ENCODE results near the gene FGF1. TPM values are rescaled to one million over a fixed set of nuclear protein-coding genes. Genes with fewer than 3 reads are reported as not detected.

The FGF1 gene
- total RNA-seq, 2 experiments from 2014 or later: not detected

- no peak overlapping the region for H3K27ac Mint-ChIP-seq
- CTCF ChIA-PET: no interaction called here
- no peaks in the 10 kb centered on the region for H3K36me3 Mint-ChIP-seq (ENCODE audit: low read depth)
- peaks cover 3% of the 10 kb centered on the region for H3K27me3 Mint-ChIP-seq (ENCODE audit: low read depth)
- intact Hi-C loops (cut with micrococcal nuclease): no loop called here
- no peaks in the 10 kb centered on the region for H3K9me3 Mint-ChIP-seq
- H3K4me1 Mint-ChIP-seq (ENCODE audit: low read depth): no peaks in the 10 kb centered on the region
- DNase-seq: no peak
- no peak overlapping the region for H3K4me3 Mint-ChIP-seq
Measured at GRCh38 chr5:142636698-142637324, 49.1 kb downstream of the FGF1 start.

- H3K4me1 Mint-ChIP-seq (ENCODE audit: low read depth): no peaks in the 10 kb centered on the region
- no peaks in the 10 kb centered on the region for H3K36me3 Mint-ChIP-seq (ENCODE audit: low read depth)
- intact Hi-C loops (cut with micrococcal nuclease): no loop called here
- H3K4me3 Mint-ChIP-seq: no peak overlapping the region
- no peak overlapping the region for H3K27ac Mint-ChIP-seq
- peaks cover 3% of the 10 kb centered on the region for H3K27me3 Mint-ChIP-seq (ENCODE audit: low read depth)
- no peak for DNase-seq
- no peaks in the 10 kb centered on the region for H3K9me3 Mint-ChIP-seq
- CTCF ChIA-PET: interaction anchor here (1.7 kb wide), 1 partner anchor 20 kb away, joined by 6 read pairs; no protein-coding TSS in a partner anchor
Measured at GRCh38 chr5:142636093-142636492, 49.8 kb downstream of the FGF1 start.

GRCh38 chr5:142634216-142635011 lies 51.5 kb downstream of the FGF1 start:
- Mint-ChIP-seq H3K4me3 (no peak overlapping the region), H3K36me3 (ENCODE audit: low read depth) (no peaks in the 10 kb centered on the region), H3K27ac (no peak overlapping the region), H3K4me1 (ENCODE audit: low read depth) (no peaks in the 10 kb centered on the region), H3K27me3 (ENCODE audit: low read depth) (peaks cover 3% of the 10 kb centered on the region), H3K9me3 (no peaks in the 10 kb centered on the region)
- intact Hi-C loops (cut with micrococcal nuclease): no loop called here
- CTCF ChIA-PET: interaction anchor here (0.6 to 1.7 kb wide), 3 partner anchors 22 to 1216 kb away, joined by 5 to 6 read pairs (median 6); no protein-coding TSS in a partner anchor
- DNase-seq: no peak

- intact Hi-C loops (cut with micrococcal nuclease): no loop called here
- H3K4me3 Mint-ChIP-seq: no peak overlapping the region
- no peaks in the 10 kb centered on the region for H3K36me3 Mint-ChIP-seq (ENCODE audit: low read depth)
- H3K4me1 Mint-ChIP-seq (ENCODE audit: low read depth): no peaks in the 10 kb centered on the region
- H3K27ac Mint-ChIP-seq: no peak overlapping the region
- no peaks in the 10 kb centered on the region for H3K9me3 Mint-ChIP-seq
- CTCF ChIA-PET: interaction anchor here (0.7 to 1.1 kb wide), 2 partner anchors 82 to 308 kb away, joined by 3 read pairs; no protein-coding TSS in a partner anchor
- no peak for DNase-seq
- H3K27me3 Mint-ChIP-seq (ENCODE audit: low read depth): no peaks in the 10 kb centered on the region
Measured at GRCh38 chr5:142630927-142631539, 54.9 kb downstream of the FGF1 start.

- Mint-ChIP-seq H3K36me3 (ENCODE audit: low read depth) (no peaks in the 10 kb centered on the region), H3K9me3 (no peaks in the 10 kb centered on the region), H3K27ac (no peak overlapping the region), H3K4me3 (no peak overlapping the region), H3K27me3 (ENCODE audit: low read depth) (no peaks in the 10 kb centered on the region), H3K4me1 (ENCODE audit: low read depth) (no peaks in the 10 kb centered on the region)
- no peak for DNase-seq
- CTCF ChIA-PET: interaction anchor here (1.2 to 1.3 kb wide), 2 partner anchors 28 to 86 kb away, joined by 3 read pairs; no protein-coding TSS in a partner anchor
- intact Hi-C loops (cut with micrococcal nuclease): no loop called here
Measured at GRCh38 chr5:142627383-142628217, 58.3 kb downstream of the FGF1 start.

GRCh38 chr5:142626786-142627185 lies 59.1 kb downstream of the FGF1 start:
- Mint-ChIP-seq H3K9me3 (no peaks in the 10 kb centered on the region), H3K4me3 (no peak overlapping the region), H3K4me1 (ENCODE audit: low read depth) (no peaks in the 10 kb centered on the region), H3K27me3 (ENCODE audit: low read depth) (no peaks in the 10 kb centered on the region), H3K36me3 (ENCODE audit: low read depth) (no peaks in the 10 kb centered on the region), H3K27ac (no peak overlapping the region)
- CTCF ChIA-PET: interaction anchor here (0.5 to 1.3 kb wide), 2 partner anchors 87 to 273 kb away, joined by 3 read pairs; no protein-coding TSS in a partner anchor
- intact Hi-C loops (cut with micrococcal nuclease): no loop called here
- DNase-seq: no peak

GRCh38 chr5:142626099-142626498 lies 59.8 kb downstream of the FGF1 start:
- Mint-ChIP-seq H3K36me3 (ENCODE audit: low read depth) (no peaks in the 10 kb centered on the region), H3K9me3 (no peaks in the 10 kb centered on the region), H3K27me3 (ENCODE audit: low read depth) (peaks cover 2% of the 10 kb centered on the region), H3K4me3 (no peak overlapping the region), H3K4me1 (ENCODE audit: low read depth) (no peaks in the 10 kb centered on the region), H3K27ac (no peak overlapping the region)
- intact Hi-C loops (cut with micrococcal nuclease): no loop called here
- no peak for DNase-seq
- CTCF ChIA-PET: interaction anchor here (0.5 kb wide), 1 partner anchor 273 kb away, joined by 3 read pairs; no protein-coding TSS in a partner anchor

GRCh38 chr5:142621227-142621626 lies 64.7 kb downstream of the FGF1 start:
- CTCF ChIA-PET: no interaction called here
- Mint-ChIP-seq H3K4me1 (ENCODE audit: low read depth) (peaks cover 12% of the 10 kb centered on the region), H3K27ac (no peak overlapping the region), H3K36me3 (ENCODE audit: low read depth) (no peaks in the 10 kb centered on the region), H3K4me3 (no peak overlapping the region), H3K27me3 (ENCODE audit: low read depth) (peaks cover 2% of the 10 kb centered on the region), H3K9me3 (no peaks in the 10 kb centered on the region)
- intact Hi-C loops (cut with micrococcal nuclease): no loop called here
- DNase-seq: no peak

- no peak overlapping the region for H3K4me3 Mint-ChIP-seq
- intact Hi-C loops (cut with micrococcal nuclease): loop anchor here (10.0 kb wide), 1 partner anchor 265 kb away; no protein-coding TSS in a partner anchor
Measured at GRCh38 chr5:142619815-142620214, 66.1 kb downstream of the FGF1 start.

GRCh38 chr5:142618130-142618523 lies 67.8 kb downstream of the FGF1 start:
- H3K4me3 Mint-ChIP-seq: no peak overlapping the region
- CTCF ChIA-PET: interaction anchor here (0.6 to 2.0 kb wide), 2 partner anchors 37 to 206 kb away, joined by 3 to 7 read pairs; no protein-coding TSS in a partner anchor
- peaks cover 2% of the 10 kb centered on the region for H3K27me3 Mint-ChIP-seq (ENCODE audit: low read depth)
- intact Hi-C loops (cut with micrococcal nuclease): loop anchor here (10.0 kb wide), 1 partner anchor 267 kb away; no protein-coding TSS in a partner anchor
- peaks cover 12% of the 10 kb centered on the region for H3K4me1 Mint-ChIP-seq (ENCODE audit: low read depth)
- peak; percentile 73 for DNase-seq
- H3K9me3 Mint-ChIP-seq: no peaks in the 10 kb centered on the region
- H3K27ac Mint-ChIP-seq: no peak overlapping the region
- H3K36me3 Mint-ChIP-seq (ENCODE audit: low read depth): no peaks in the 10 kb centered on the region

More at GRCh38 chr5:142619815-142620214, 66.1 kb downstream of the FGF1 start:
- no peak for DNase-seq
- CTCF ChIA-PET: interaction anchor here (0.7 kb wide), 2 partner anchors 53 to 113 kb away, joined by 3 read pairs; no protein-coding TSS in a partner anchor
- Mint-ChIP-seq H3K9me3 (no peaks in the 10 kb centered on the region), H3K4me1 (ENCODE audit: low read depth) (peaks cover 12% of the 10 kb centered on the region), H3K27ac (no peak overlapping the region), H3K36me3 (ENCODE audit: low read depth) (no peaks in the 10 kb centered on the region), H3K27me3 (ENCODE audit: low read depth) (peaks cover 2% of the 10 kb centered on the region)

- CTCF ChIA-PET: interaction anchor here (2.0 kb wide), 1 partner anchor 38 kb away, joined by 7 read pairs; no protein-coding TSS in a partner anchor
- H3K4me1 Mint-ChIP-seq (ENCODE audit: low read depth): peaks cover 12% of the 10 kb centered on the region
- H3K4me3 Mint-ChIP-seq: no peak overlapping the region
- no peaks in the 10 kb centered on the region for H3K9me3 Mint-ChIP-seq
- intact Hi-C loops (cut with micrococcal nuclease): loop anchor here (10.0 kb wide), 1 partner anchor 267 kb away; no protein-coding TSS in a partner anchor
- H3K27me3 Mint-ChIP-seq (ENCODE audit: low read depth): peaks cover 2% of the 10 kb centered on the region
- H3K36me3 Mint-ChIP-seq (ENCODE audit: low read depth): no peaks in the 10 kb centered on the region
- peak; percentile 42 for DNase-seq
- H3K27ac Mint-ChIP-seq: no peak overlapping the region
Measured at GRCh38 chr5:142617416-142618129, 68.3 kb downstream of the FGF1 start.
